K562 (cell line): ENCODE measurements around the gene FANCC. TPM values are rescaled to one million over a fixed set of nuclear protein-coding genes. Genes with fewer than 3 reads are reported as not detected.

Experiments used
- ATAC-seq: fragments of 200-7000 bp; cut with Tn5 transposase; 3 replicates; pipeline ENCODE4 v1.9.1; 2020; ENCODE audit warnings: moderate library complexity
- BruUV-seq: library from RNA; stranded (reverse); fragments of 400-500 nt; replicated peaks from 2 replicates; lab custom pipeline; 2021; lab: Mats Ljungman, UMichigan
- CTCF ChIA-PET: fragments of 300-600 bp; formaldehyde crosslinking; extraction: SDS; loops from one replicate; lab custom pipeline; 2021; ENCODE audit warnings: low intra/inter-chr PET ratio; lab: Yijun Ruan, JAX
- POLR2A ChIA-PET: fragments of 300-600, 350-650 bp; sonication (Branson Sonifier 250); formaldehyde crosslinking; extraction: SDS; loops from one replicate; lab custom pipeline; 2021; ENCODE audit warnings: antibody characterized with exemption, inconsistent platforms; lab: Yijun Ruan, JAX
- DNase-seq, 4 experiments: peaks; one replicate each; pipeline versions ENCODE4 v3.0.0 to v3.0.0-alpha.2; 2011 to 2018; ENCODE audit warnings: low spot score in 3 of 4, mixed read lengths in 3 of 4; ENCODE audit errors: extremely low read depth in 1 of 4
- FAIRE-seq: peaks from 2 replicates; lab custom pipeline; 2011; peaks lifted over from hg19 to GRCh38; lab: Jason Lieb, UNC
- H2AFZ ChIP-seq: 2 replicates; pipeline ENCODE4 v1.6.0; 2011; ENCODE audit warnings: low read depth, low read length, control low read depth, inconsistent platforms
- H3K27ac ChIP-seq: fragments of 200-600 bp; 3 replicates; pipeline ENCODE4 v1.8.0; 2011; ENCODE audit warnings: low read depth, mild to moderate bottlenecking, control low read depth, inconsistent platforms, low read length, moderate library complexity, mixed read lengths; ENCODE audit errors: extremely low read depth
- H3K27me3 ChIP-seq, 2 experiments: fragments of 300-600 bp in 1 of 2; 2 replicates in 1 of 2; 3 replicates in 1 of 2; pipeline versions ENCODE4 v1.6.0 to v1.8.0; 2011; ENCODE audit warnings: inconsistent platforms in 2 of 2, low read length in 2 of 2, mild to moderate bottlenecking in 1 of 2, mixed read lengths in 1 of 2, moderate library complexity in 1 of 2; ENCODE audit not compliant: control insufficient read depth in 2 of 2, insufficient read depth in 2 of 2
- H3K36me3 ChIP-seq: fragments of 300-600 bp; 3 replicates; pipeline ENCODE4 v1.8.0; 2011; ENCODE audit warnings: mild to moderate bottlenecking, low read length, inconsistent platforms; ENCODE audit not compliant: control insufficient read depth, insufficient read depth
- H3K4me1 ChIP-seq, 2 experiments: fragments of 200-600 bp in 1 of 2; replicated peaks in 1 of 2; 2 replicates in 1 of 2; 3 replicates in 1 of 2; pipeline versions ENCODE4 v1.5.1 to v1.8.0; 2011; ENCODE audit warnings: inconsistent platforms in 2 of 2, low read length in 2 of 2, mild to moderate bottlenecking in 1 of 2, mixed read lengths in 1 of 2, moderate library complexity in 1 of 2; ENCODE audit not compliant: control insufficient read depth in 2 of 2, insufficient read depth in 2 of 2
- H3K4me2 ChIP-seq: 2 replicates; pipeline ENCODE4 v1.6.1; 2011; ENCODE audit warnings: low read length, control low read depth, inconsistent platforms, mixed read lengths; ENCODE audit not compliant: insufficient read depth
- H3K4me3 ChIP-seq: fragments of 200-600 bp; sonication (generic), shearing (Covaris generic); 2 replicates; pipeline ENCODE4 v1.5.1; 2016; ENCODE audit warnings: control low read depth, inconsistent platforms
- H3K79me2 ChIP-seq: fragments of 200-600 bp; 3 replicates; pipeline ENCODE4 v1.8.0; 2011; ENCODE audit warnings: low read length, inconsistent platforms; ENCODE audit not compliant: control insufficient read depth, insufficient read depth
- H3K9ac ChIP-seq, 2 experiments: 2 replicates each; pipeline versions ENCODE4 v1.6.0 to v1.6.1; 2011; ENCODE audit warnings: low read depth in 2 of 2, low read length in 2 of 2, control low read depth in 1 of 2, inconsistent platforms in 1 of 2, mild to moderate bottlenecking in 1 of 2, mixed read lengths in 1 of 2; ENCODE audit not compliant: insufficient read depth in 1 of 2
- H3K9me1 ChIP-seq: one replicate; pipeline ENCODE4 v1.6.0; 2011; ENCODE audit warnings: inconsistent platforms, mild to moderate bottlenecking, low read length, moderate library complexity; ENCODE audit not compliant: control insufficient read depth, insufficient read depth
- H3K9me3 ChIP-seq: replicated peaks from 2 replicates; pipeline ENCODE4 v1.5.1; 2011; ENCODE audit warnings: low read depth, low read length, inconsistent platforms; ENCODE audit not compliant: control insufficient read depth, insufficient read depth
- H4K20me1 ChIP-seq: replicated peaks from 2 replicates; pipeline ENCODE4 v1.6.1; 2011; ENCODE audit warnings: low read length, inconsistent platforms, mixed read lengths; ENCODE audit not compliant: control insufficient read depth, insufficient read depth
- ARHGAP35 ChIP-seq: fragments of 450-650 bp; IDR thresholded peaks from 2 replicates; pipeline ENCODE4 v1.6.1; 2018; ENCODE audit not compliant: partially characterized antibody
- IRF1 ChIP-seq: sonication (generic); formaldehyde crosslinking; IDR thresholded peaks from 2 replicates; pipeline ENCODE4 v1.8.0; 2022; ENCODE audit warnings: missing genetic modification reagents, mild to moderate bottlenecking, borderline replicate concordance
- NBN ChIP-seq: fragments of 450-650 bp; IDR thresholded peaks from 2 replicates; pipeline ENCODE4 v1.6.1; 2016; ENCODE audit warnings: low read depth, mild to moderate bottlenecking
- PTTG1 ChIP-seq: fragments of 450-650 bp; IDR thresholded peaks from 2 replicates; pipeline ENCODE4 v1.6.1; 2016; ENCODE audit warnings: low read depth, mild to moderate bottlenecking, missing genetic modification characterization, missing compliant biosample characterization
- SREBF1 ChIP-seq: fragments of 150-350 bp; IDR thresholded peaks from 2 replicates; pipeline ENCODE4 v1.6.1; 2014; ENCODE audit warnings: antibody characterized with exemption, low read depth, low read length, borderline replicate concordance
- SREBF2 ChIP-seq: sonication (generic); formaldehyde crosslinking; IDR thresholded peaks from 2 replicates; pipeline ENCODE4 v1.4.0; 2020; ENCODE audit warnings: mild to moderate bottlenecking, missing genetic modification reagents
- ZKSCAN1 ChIP-seq: fragments of 150-350 bp; IDR thresholded peaks from 2 replicates; pipeline ENCODE4 v1.6.1; 2016; ENCODE audit warnings: low read depth, low read length
- WGBS: fragments of 100-300 bp; shearing (Covaris generic); methylation state at CpG from one replicate; pipeline ENCODE4 v1.1.6; 2016; ENCODE audit warnings: low coverage, mixed read lengths; ENCODE audit not compliant: insufficient coverage; ENCODE audit errors: missing lambda C conversion rate; 5-methylcytosine and 5-hydroxymethylcytosine counted together
- in situ Hi-C: fragments of 300-500 bp; cut with MboI; formaldehyde crosslinking; loops from 4 replicates; pipeline ENCODE4 v1.15.0; 2018; ENCODE audit warnings: inconsistent platforms, mixed read lengths
- intact Hi-C: fragments of 100-400 bp; cut with micrococcal nuclease; formaldehyde crosslinking; loops from 2 replicates; pipeline ENCODE4 v1.14.2; 2022
- polyA plus RNA-seq, 8 experiments: library from polyadenylated mRNA; depleted of rRNA in 4 of 8; stranded (reverse) in 5 of 8; unstranded in 3 of 8; fragments of >200 nt; fragmentation: Nextera tagmentation in 2 of 8; fragmentation: Illumina TruSeq in 1 of 8; extraction: Ambion mirVana in 2 of 8; extraction: Trizol in 1 of 8; gene quantifications; 2 replicates each; pipeline versions ENCODE4 v1.2.1 to v1.2.3, GENCODE V29; 2011 to 2014; ENCODE audit warnings: inconsistent platforms in 1 of 8, missing spikeins in 1 of 8
- total RNA-seq, 7 experiments: library from RNA; depleted of rRNA in 6 of 7; stranded (reverse); fragments of >200 nt in 6 of 7; fragmentation: Illumina TruSeq in 2 of 7; extraction: Trizol in 2 of 7; gene quantifications; 2 replicates each; pipeline versions ENCODE4 v1.2.1 to v1.2.3, GENCODE V29; 2011 to 2021; ENCODE audit warnings: low replicate concordance in 1 of 7
- TF ChIP-seq, protein P1 (sequence below), 2 experiments: fragments of 200-800 bp in 1 of 2; sonication (Bioruptor generic) in 1 of 2; sonication (generic) in 1 of 2; formaldehyde crosslinking in 1 of 2; IDR thresholded peaks in 1 of 2; conservative IDR thresholded peaks in 1 of 2; 2 replicates each; pipeline versions ENCODE4 v1.5.0 to v1.6.1; 2016 to 2020; ENCODE audit warnings: missing compliant biosample characterization in 1 of 2, missing genetic modification characterization in 1 of 2, missing genetic modification reagents in 1 of 2

FANCC gene
- total and polyA plus RNA-seq, 9 of the 15 experiments (the other 6 are each of a cell fraction or from before 2014, with no cell fraction given), result 4.6 to 18.4 (median 14.2) TPM

DNA sequence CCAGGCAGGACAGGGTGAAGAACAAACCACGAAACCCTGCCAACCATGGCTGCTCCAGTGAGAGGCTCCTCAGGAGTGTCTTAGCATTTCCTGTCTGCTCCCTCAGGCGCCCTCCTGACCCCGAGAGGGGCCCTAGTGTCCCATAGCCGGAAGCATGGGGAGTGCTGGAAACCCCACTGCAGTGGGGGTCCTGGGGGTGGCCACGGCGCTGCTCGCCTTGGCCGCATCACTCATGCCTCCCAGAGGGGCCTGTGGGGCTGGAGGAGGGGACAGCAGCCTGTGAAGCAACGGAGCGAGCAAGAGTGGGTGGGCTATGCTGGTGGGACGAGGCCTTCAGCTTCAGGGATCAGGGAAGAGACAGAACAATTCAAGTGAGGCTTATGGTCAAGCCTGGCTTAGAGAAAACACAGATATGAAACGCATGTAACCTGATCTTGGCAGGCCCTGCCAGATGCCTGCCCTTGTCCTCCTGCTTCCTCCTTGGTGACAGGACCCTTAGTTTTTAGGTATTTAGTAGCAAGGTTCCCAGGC is 219.1 kb downstream of the FANCC start:
- 81% methylated on average over 12 of the region's 12 CpGs for WGBS

More for the DNA sequence above, 219.1 kb downstream of the FANCC start:
- Histone ChIP-seq H3K79me2 (no peaks in the 10 kb centered on the region), H3K4me3 (no peak overlapping the region), H3K9me1 (no peaks in the 10 kb centered on the region), H3K9ac (no peak overlapping the region; a peak in 1 of 4 replicates), H3K27ac (no peak overlapping the region), H3K27me3 (no peaks in the 10 kb centered on the region), H3K36me3 (peaks cover 10% of the 10 kb centered on the region; the same call in 1 of the 3 replicates), H3K4me2 (no peak overlapping the region), H3K4me1 (peaks cover 0 to 17% of the 10 kb centered on the region in 2 experiments; a peak in 2 of 5 replicates), H4K20me1 (peaks cover 4% of the 10 kb centered on the region; the same call in 1 of the 2 replicates), H2AFZ (no peak overlapping the region), H3K9me3 (no peaks in the 10 kb centered on the region)
- intact Hi-C loops (loop anchor here (10.0 kb wide), 1 partner anchor 314 kb away; no protein-coding TSS in a partner anchor), in situ Hi-C loops (no loop called here)
- no TSS peak for BruUV-seq
- ChIA-PET POLR2A (no interaction called here), CTCF (no interaction called here)
- TF ChIP-seq ZKSCAN1 (no peak), IRF1 (CRISPR knock-in tag) (no peak), SREBF2 (CRISPR knock-in tag) (no peak), PTTG1 (tag) (no peak), ARHGAP35 (no peak), SREBF1 (no peak), NBN (no peak)
- TF ChIP-seq, protein P1, sequence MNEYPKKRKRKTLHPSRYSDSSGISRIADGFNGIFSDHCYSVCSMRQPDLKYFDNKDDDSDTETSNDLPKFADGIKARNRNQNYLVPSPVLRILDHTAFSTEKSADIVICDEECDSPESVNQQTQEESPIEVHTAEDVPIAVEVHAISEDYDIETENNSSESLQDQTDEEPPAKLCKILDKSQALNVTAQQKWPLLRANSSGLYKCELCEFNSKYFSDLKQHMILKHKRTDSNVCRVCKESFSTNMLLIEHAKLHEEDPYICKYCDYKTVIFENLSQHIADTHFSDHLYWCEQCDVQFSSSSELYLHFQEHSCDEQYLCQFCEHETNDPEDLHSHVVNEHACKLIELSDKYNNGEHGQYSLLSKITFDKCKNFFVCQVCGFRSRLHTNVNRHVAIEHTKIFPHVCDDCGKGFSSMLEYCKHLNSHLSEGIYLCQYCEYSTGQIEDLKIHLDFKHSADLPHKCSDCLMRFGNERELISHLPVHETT (CRISPR knock-in tag; conservative IDR thresholded peaks at IDR 0.05 in 1 of 2, IDR thresholded peaks at IDR 0.05 in 1 of 2), result no peak
- FAIRE-seq (no peak), ATAC-seq (no peak), DNase-seq (no peak)
